ENCODE measurements around the gene TUBA4B. TPM values are rescaled to one million over a fixed set of nuclear protein-coding genes. Genes with fewer than 3 reads are reported as not detected.

Gene TUBA4B
- total RNA-seq, 1 experiment from 2014 or later: not detected

DNA sequence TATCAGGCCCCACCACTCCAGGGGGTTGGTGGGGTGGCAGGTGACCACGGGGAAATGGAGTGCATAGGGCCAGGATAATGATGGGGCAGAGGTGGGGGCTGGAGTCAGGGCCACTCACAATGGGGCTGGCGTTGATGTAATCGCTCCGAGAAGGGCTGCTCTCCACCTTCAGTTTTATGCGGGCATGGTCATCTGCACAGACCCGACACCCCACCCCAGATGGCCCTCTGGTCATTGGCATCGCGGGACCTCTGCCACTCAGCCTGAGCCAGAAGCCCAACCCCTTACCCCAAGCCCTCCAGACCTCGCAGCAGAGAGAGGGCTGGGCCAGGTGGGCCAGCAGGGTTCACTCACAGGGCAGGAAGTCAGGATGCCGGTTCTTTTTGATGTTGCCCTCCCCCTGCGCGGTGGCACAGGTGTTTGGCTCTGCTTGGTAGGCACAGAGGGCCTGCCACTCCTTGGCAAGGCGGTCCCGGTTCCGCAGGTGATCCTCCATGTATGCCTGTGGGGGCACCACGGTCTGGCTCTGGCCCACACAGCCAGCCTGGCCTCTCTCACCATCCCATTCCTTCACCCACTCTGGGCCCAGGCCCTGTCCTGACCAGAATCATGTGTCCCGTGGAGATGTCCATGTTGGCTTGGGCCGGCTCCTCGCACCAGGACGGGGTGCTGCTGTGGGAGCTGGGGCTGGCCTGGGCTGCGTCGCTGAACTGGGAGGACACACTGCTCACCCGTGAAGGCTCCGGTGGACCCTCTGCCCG lies 43.8 kb downstream of the TUBA4B start:
- no peak overlapping the region for H3K27ac Mint-ChIP-seq
- H3K23ac ChIP-seq (ENCODE audit: insufficient read length, low read depth, low read length): no peak overlapping the region
- H2BK20ac ChIP-seq (ENCODE audit: low read depth, low read length, poor library complexity, severe bottlenecking): no peak overlapping the region
- no peak overlapping the region for H2BK12ac ChIP-seq (ENCODE audit: insufficient read length, low read depth, low read length)
- WGBS (ENCODE audit: extremely low coverage, insufficient read length, low lambda C conversion rate): no CpG with 5 or more reads among the region's 25 CpGs
- H3K4me1 Mint-ChIP-seq: peaks cover 19 to 29% of the 10 kb centered on the region in 2 experiments
- H3K9ac ChIP-seq (ENCODE audit: extremely low read depth, insufficient read length, low read length): no peak overlapping the region
- peaks cover 0 to 4% (median 2%) of the 10 kb centered on the region in 3 experiments; a peak in 2 of 7 replicates for H3K36me3 Mint-ChIP-seq (ENCODE audit: insufficient read depth in 1 of 3, low read depth in 3 of 3)
- H3K4ac ChIP-seq (ENCODE audit: low read depth, low read length): no peak overlapping the region
- H3K79me1 ChIP-seq (ENCODE audit: insufficient read depth, low read depth, low read length, poor library complexity, severe bottlenecking): no peaks in the 10 kb centered on the region
- no peak overlapping the region for H3K18ac ChIP-seq (ENCODE audit: insufficient read length, low read depth, low read length)
- no peak overlapping the region for H2BK5ac ChIP-seq (ENCODE audit: insufficient read length, low read length)
- H3K4me3 Mint-ChIP-seq: no peak overlapping the region; a peak in 1 of 5 replicates
- H3K4me1 ChIP-seq (ENCODE audit: insufficient read depth, low read length): no peaks in the 10 kb centered on the region
- no peaks in the 10 kb centered on the region for H3K79me2 ChIP-seq (ENCODE audit: insufficient read depth, low read length)
- no peak overlapping the region for H2AK5ac ChIP-seq (ENCODE audit: insufficient read length, low read length)
- no peaks in the 10 kb centered on the region for H3K9me3 ChIP-seq (ENCODE audit: control insufficient read depth, low read depth, low read length)
- no peak overlapping the region for H3K56ac ChIP-seq (ENCODE audit: insufficient read length, low read depth, low read length)
- no peak overlapping the region for H2BK15ac ChIP-seq (ENCODE audit: low read depth, low read length)
- H4K91ac ChIP-seq (ENCODE audit: insufficient read length, low read depth, low read length): no peak overlapping the region
- no peaks in the 10 kb centered on the region for H4K20me1 ChIP-seq (ENCODE audit: control insufficient read depth, insufficient read depth, insufficient read length)
- peaks cover 2 to 7% of the 10 kb centered on the region in 2 experiments; a peak in 3 of 5 replicates for H3K9me3 Mint-ChIP-seq
- DNase-seq: no peak
- H4K8ac ChIP-seq (replicated peaks; ENCODE audit: insufficient read length, low read depth, low read length): no peak overlapping the region
- no peak overlapping the region for H2BK120ac ChIP-seq (ENCODE audit: low read depth, low read length, poor library complexity, severe bottlenecking)
- H3T11ph ChIP-seq (ENCODE audit: low read length): no peak overlapping the region
- TF ChIP-seq, protein P1, sequence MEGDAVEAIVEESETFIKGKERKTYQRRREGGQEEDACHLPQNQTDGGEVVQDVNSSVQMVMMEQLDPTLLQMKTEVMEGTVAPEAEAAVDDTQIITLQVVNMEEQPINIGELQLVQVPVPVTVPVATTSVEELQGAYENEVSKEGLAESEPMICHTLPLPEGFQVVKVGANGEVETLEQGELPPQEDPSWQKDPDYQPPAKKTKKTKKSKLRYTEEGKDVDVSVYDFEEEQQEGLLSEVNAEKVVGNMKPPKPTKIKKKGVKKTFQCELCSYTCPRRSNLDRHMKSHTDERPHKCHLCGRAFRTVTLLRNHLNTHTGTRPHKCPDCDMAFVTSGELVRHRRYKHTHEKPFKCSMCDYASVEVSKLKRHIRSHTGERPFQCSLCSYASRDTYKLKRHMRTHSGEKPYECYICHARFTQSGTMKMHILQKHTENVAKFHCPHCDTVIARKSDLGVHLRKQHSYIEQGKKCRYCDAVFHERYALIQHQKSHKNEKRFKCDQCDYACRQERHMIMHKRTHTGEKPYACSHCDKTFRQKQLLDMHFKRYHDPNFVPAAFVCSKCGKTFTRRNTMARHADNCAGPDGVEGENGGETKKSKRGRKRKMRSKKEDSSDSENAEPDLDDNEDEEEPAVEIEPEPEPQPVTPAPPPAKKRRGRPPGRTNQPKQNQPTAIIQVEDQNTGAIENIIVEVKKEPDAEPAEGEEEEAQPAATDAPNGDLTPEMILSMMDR (conservative IDR thresholded peaks at IDR 0.05): no peak
- H3K27me3 ChIP-seq (ENCODE audit: insufficient read depth, low read length): no peaks in the 10 kb centered on the region; the same call in 1 of the 2 replicates
- no peak overlapping the region for H2AFZ ChIP-seq (ENCODE audit: low read length)
- H3K23me2 ChIP-seq (ENCODE audit: insufficient read length, low read depth, low read length, poor library complexity, severe bottlenecking): peaks cover 6% of the 10 kb centered on the region
- peaks cover 74% of the 10 kb centered on the region for H3K27me3 Mint-ChIP-seq (ENCODE audit: low read depth)
- H3K14ac ChIP-seq (ENCODE audit: insufficient read depth, low read length): no peak overlapping the region
- H3K4me2 ChIP-seq (ENCODE audit: insufficient read depth, insufficient read length, low read length): no peak overlapping the region
- no peak overlapping the region for H3K27ac ChIP-seq (ENCODE audit: insufficient read length, low read depth, low read length)
- H4K5ac ChIP-seq (ENCODE audit: insufficient read length, low read depth, low read length): no peak overlapping the region
